OCI-LY1 (cell line): ENCODE measurements around the gene TSKS.

ENCODE experiments used
- H2AFZ ChIP-seq: fragments of 200-600 bp; sonication (generic), shearing (Covaris generic); 2 replicates; pipeline ENCODE4 v1.6.0; 2014; ENCODE audit warnings: antibody characterized with exemption, mild to moderate bottlenecking, low read length
- H3F3A ChIP-seq: fragments of 200-600 bp; sonication (generic), shearing (Covaris generic); 2 replicates; pipeline ENCODE4 v1.6.0; 2014; ENCODE audit warnings: mild to moderate bottlenecking, antibody characterized with exemption, low read length, moderate library complexity; ENCODE audit not compliant: insufficient read depth
- H3K27ac ChIP-seq: fragments of 200-600 bp; sonication (generic); 2 replicates; pipeline ENCODE4 v1.5.1; 2014; ENCODE audit warnings: low read length, mixed run types, mild to moderate bottlenecking, low read depth; ENCODE audit not compliant: poor library complexity, severe bottlenecking
- H3K27me3 ChIP-seq: fragments of 200-600 bp; sonication (generic); 2 replicates; pipeline ENCODE4 v1.6.0; 2014; ENCODE audit warnings: antibody characterized with exemption, mild to moderate bottlenecking, low read length, moderate library complexity; ENCODE audit not compliant: insufficient read depth
- H3K36me3 ChIP-seq: fragments of 200-600 bp; sonication (generic); 2 replicates; pipeline ENCODE4 v1.6.1; 2014; ENCODE audit warnings: mild to moderate bottlenecking, antibody characterized with exemption, low read length, moderate library complexity, mixed read lengths; ENCODE audit not compliant: insufficient read depth
- H3K4me1 ChIP-seq: fragments of 200-600 bp; sonication (generic); 2 replicates; pipeline ENCODE4 v1.5.1; 2014; ENCODE audit warnings: mild to moderate bottlenecking, low read length, moderate library complexity; ENCODE audit not compliant: insufficient read depth, severe bottlenecking
- H3K4me2 ChIP-seq: fragments of 200-600 bp; sonication (generic), shearing (Covaris generic); 2 replicates; pipeline ENCODE4 v1.6.1; 2014; ENCODE audit warnings: low read length
- H3K4me3 ChIP-seq: fragments of 200-600 bp; sonication (generic); 2 replicates; pipeline ENCODE4 v1.5.1; 2014; ENCODE audit warnings: low read length, low read depth, mild to moderate bottlenecking, mixed read lengths; ENCODE audit not compliant: poor library complexity, severe bottlenecking
- H3K79me2 ChIP-seq: fragments of 200-600 bp; shearing (Covaris generic); 2 replicates; pipeline ENCODE4 v1.6.1; 2016; ENCODE audit warnings: mixed run types, low read length, mixed read lengths; ENCODE audit not compliant: insufficient read depth
- H3K9ac ChIP-seq: fragments of 200-600 bp; sonication (generic), shearing (Covaris generic); 2 replicates; pipeline ENCODE4 v1.6.1; 2014; ENCODE audit warnings: mild to moderate bottlenecking, low read length, mixed read lengths
- H3K9me2 ChIP-seq: fragments of 200-600 bp; sonication (generic), shearing (Covaris generic); 2 replicates; pipeline ENCODE4 v1.6.1; 2014; ENCODE audit warnings: low read depth, mild to moderate bottlenecking, low read length, mixed read lengths
- H3K9me3 ChIP-seq: fragments of 200-600 bp; shearing (Covaris generic); 2 replicates; pipeline ENCODE4 v1.6.1; 2014; ENCODE audit warnings: low read length, mixed read lengths
- H4K20me1 ChIP-seq: fragments of 200-600 bp; sonication (generic), shearing (Covaris generic); 2 replicates; pipeline ENCODE4 v1.6.0; 2016; ENCODE audit warnings: mild to moderate bottlenecking, low read length; ENCODE audit not compliant: insufficient read depth
- CTCF ChIP-seq: fragments of 200-600 bp; sonication (generic), shearing (Covaris generic); IDR thresholded peaks from 2 replicates; pipeline ENCODE4 v1.5.1; 2017; ENCODE audit warnings: mild to moderate bottlenecking, antibody characterized with exemption, low read length, moderate library complexity, mixed read lengths
- EZH2 ChIP-seq: fragments of 200-600 bp; sonication (generic), shearing (Covaris generic); IDR thresholded peaks from 2 replicates; pipeline ENCODE4 v1.8.0; 2017; ENCODE audit warnings: borderline replicate concordance, mixed run types, mild to moderate bottlenecking, antibody characterized with exemption, low read length, moderate library complexity, mixed read lengths

TSKS gene

GRCh38 chr19:49690079-49690655 lies 72.9 kb downstream of the TSKS start:
- Histone ChIP-seq H3K9me2 (no peaks in the 10 kb centered on the region), H3K36me3 (peaks cover 52% of the 10 kb centered on the region), H3K4me3 (no peak overlapping the region), H3K27ac (no peak overlapping the region), H3K79me2 (no peaks in the 10 kb centered on the region), H3K9me3 (no peaks in the 10 kb centered on the region), H3F3A (0 out of 2 replicates have a peak, but pooled peaks cover 3% of the 10 kb centered on the region), H4K20me1 (no peaks in the 10 kb centered on the region), H3K4me1 (peaks cover 19% of the 10 kb centered on the region), H3K27me3 (no peaks in the 10 kb centered on the region), H3K9ac (no peak overlapping the region), H3K4me2 (no peak overlapping the region), H2AFZ (no peak overlapping the region)
- TF ChIP-seq CTCF (no peak), EZH2 (no peak)
